GM18502 (cell line): Measurements from ENCODE around the gene LRRC7.
"Not testable (repeated sequence)": the region's sequence is repeated elsewhere in the genome, so short reads cannot be mapped to it uniquely, and the experiment has no call there.

Experiments used
- ATAC-seq: cut with Tn5 transposase; IDR thresholded peaks from one replicate; pipeline ENCODE4 v1.9.1; 2021; ENCODE audit warnings: mild to moderate bottlenecking; ENCODE audit not compliant: unreplicated experiment, poor library complexity

Gene LRRC7

GRCh38 chr1:69688193-69688592, 120.5 kb downstream of the LRRC7 start:
- no peak for ATAC-seq

- no peak for ATAC-seq
Observed at GRCh38 chr1:69691179-69691578, 123.5 kb downstream of the LRRC7 start.

- ATAC-seq, result no peak
Observed at GRCh38 chr1:69693921-69694675, 126.4 kb downstream of the LRRC7 start.

- no peak for ATAC-seq
Observed at GRCh38 chr1:69697340-69697739, 129.6 kb downstream of the LRRC7 start.

GRCh38 chr1:69700770-69701169, 133.0 kb downstream of the LRRC7 start:
- ATAC-seq, result no peak

GRCh38 chr1:69702085-69702484, 134.4 kb downstream of the LRRC7 start:
- ATAC-seq, result no peak

GRCh38 chr1:69706473-69706872, 138.8 kb downstream of the LRRC7 start:
- no peak for ATAC-seq

GRCh38 chr1:69707103-69707502, 139.4 kb downstream of the LRRC7 start:
- no peak for ATAC-seq

GRCh38 chr1:69710484-69711189, 142.9 kb downstream of the LRRC7 start:
- ATAC-seq, result no peak

- no peak for ATAC-seq
Observed at GRCh38 chr1:69711190-69711930, 143.6 kb downstream of the LRRC7 start.

- ATAC-seq, result not testable (repeated sequence)
Observed at GRCh38 chr1:69717834-69718233, 150.1 kb downstream of the LRRC7 start.

GRCh38 chr1:69728206-69728605, 160.5 kb downstream of the LRRC7 start:
- no peak for ATAC-seq

- ATAC-seq, result no peak
Observed at GRCh38 chr1:69733061-69733460, 165.3 kb downstream of the LRRC7 start.

- peak; percentile 84 for ATAC-seq
Observed at GRCh38 chr1:69737527-69738185, 169.9 kb downstream of the LRRC7 start.

- ATAC-seq, result no peak
Observed at GRCh38 chr1:69738458-69739250, 170.9 kb downstream of the LRRC7 start.

- no peak for ATAC-seq
Observed at GRCh38 chr1:69739251-69739605, 171.5 kb downstream of the LRRC7 start.

GRCh38 chr1:69743146-69743545, 175.4 kb downstream of the LRRC7 start:
- no peak for ATAC-seq

GRCh38 chr1:69744381-69744780, 176.7 kb downstream of the LRRC7 start:
- no peak for ATAC-seq

- ATAC-seq, result no peak
Observed at GRCh38 chr1:69747207-69747606, 179.5 kb downstream of the LRRC7 start.

- ATAC-seq, result no peak
Observed at GRCh38 chr1:69750638-69751037, 182.9 kb downstream of the LRRC7 start.
